Measurements from ENCODE around the gene CP. TPM values are rescaled to one million over a fixed set of nuclear protein-coding genes. Genes with fewer than 3 reads are reported as not detected.

CP gene
- total and polyA plus RNA-seq, 2 experiments from 2014 or later, result 2.8 to 3.6 TPM

DNA sequence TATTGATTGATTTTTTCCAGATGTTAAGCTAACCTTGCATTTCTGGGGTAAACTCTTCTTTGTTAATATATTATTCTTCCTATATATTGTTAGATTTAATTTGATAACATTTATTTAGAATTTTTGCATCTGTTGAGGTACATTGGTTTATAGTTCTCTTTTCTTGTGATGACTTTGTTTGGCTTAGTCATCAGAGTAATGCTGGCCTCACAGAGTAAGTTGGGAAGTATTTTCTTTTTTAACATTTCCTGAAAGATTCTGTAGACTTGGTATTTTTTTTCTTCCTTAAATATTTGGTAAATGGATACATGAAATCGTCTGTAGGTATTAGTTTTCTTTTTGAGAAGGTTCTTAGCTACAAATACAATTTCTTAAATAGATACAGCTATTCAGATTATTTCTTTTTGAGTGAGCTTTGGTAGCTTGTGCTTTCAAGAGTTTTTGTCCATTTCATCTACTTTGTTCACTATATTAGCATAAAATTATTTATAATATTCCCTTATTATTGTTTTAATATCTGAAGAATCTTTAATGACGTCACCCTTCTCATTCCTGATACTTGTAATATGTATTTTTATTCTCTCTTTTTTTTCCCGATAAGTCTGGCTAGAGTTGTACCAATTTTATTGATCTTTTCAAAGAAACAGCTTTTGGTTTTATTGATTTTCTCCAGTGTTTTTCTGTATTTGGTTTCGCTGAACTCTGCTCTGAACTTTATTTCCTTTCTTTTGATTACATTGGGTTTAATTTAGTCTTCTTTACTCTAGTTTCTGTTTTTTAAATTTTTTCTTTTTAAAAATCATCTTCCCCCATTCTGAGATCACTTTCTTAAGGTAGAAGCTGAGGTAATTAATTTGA, 98.7 kb downstream of the CP start:
- ATAC-seq (no peak), DNase-seq (ENCODE audit: low spot score) (no peak)
- Histone ChIP-seq H3K9me2 (ENCODE audit: insufficient read depth) (peaks cover 3% of the 10 kb centered on the region; the same call in 1 of the 2 replicates), H3K27me3 (ENCODE audit: insufficient read depth) (no peaks in the 10 kb centered on the region), H2AFZ (no peak overlapping the region), H3K79me2 (replicated peaks; ENCODE audit: insufficient read depth) (no peaks in the 10 kb centered on the region), H3K27ac (ENCODE audit: low read depth) (no peak overlapping the region), H3F3A (replicated peaks; ENCODE audit: low read depth) (no peaks in the 10 kb centered on the region), H3K4me1 (ENCODE audit: insufficient read depth) (no peaks in the 10 kb centered on the region), H3K36me3 (ENCODE audit: insufficient read depth) (no peaks in the 10 kb centered on the region; the same call in 1 of the 2 replicates), H4K20me1 (replicated peaks; ENCODE audit: insufficient read depth) (no peaks in the 10 kb centered on the region), H3K4me3 (no peak overlapping the region), H3K4me2 (no peak overlapping the region)
- Mint-ChIP-seq H3K36me3 (ENCODE audit: low read depth) (peaks cover 3% of the 10 kb centered on the region), H3K9me3 (peaks cover 4% of the 10 kb centered on the region; the same call in 1 of the 3 replicates), H3K27me3 (ENCODE audit: insufficient read depth, low read depth, poor library complexity) (no peaks in the 10 kb centered on the region), H3K4me1 (peaks cover 5% of the 10 kb centered on the region; the same call in 2 of the 3 replicates), H3K4me3 (no peak overlapping the region), H3K27ac (no peak overlapping the region)
- no peak for TF ChIP-seq EZH2phosphoT487 (IDR thresholded peaks at IDR 0.05; ENCODE audit: unreplicated experiment)

Other genes starting within 250 kb of the CP start
- gene GYG1, start 230.3 kb downstream of the CP start, total RNA-seq (2014; rRNA removed; shearing (Covaris generic)), result 40.9 and 45.6 TPM in 2 replicates
- 30.4 and 33.2 TPM in 2 replicates for gene GYG1, start 230.3 kb downstream of the CP start, polyA plus RNA-seq (2016; fragmentation: Nextera tagmentation; extraction: Ambion mirVana)
- gene HLTF, start 135.3 kb downstream of the CP start, total RNA-seq (2014; rRNA removed; shearing (Covaris generic)), result 87.6 and 89.5 TPM in 2 replicates
- 118 and 146 TPM in 2 replicates for gene HLTF, start 135.3 kb downstream of the CP start, polyA plus RNA-seq (2016; fragmentation: Nextera tagmentation; extraction: Ambion mirVana)
- 61.9 and 66.8 TPM in 2 replicates for gene HPS3, start 92.2 kb downstream of the CP start, total RNA-seq (2014; rRNA removed; shearing (Covaris generic))
- gene HPS3, start 92.2 kb downstream of the CP start, polyA plus RNA-seq (2016; fragmentation: Nextera tagmentation; extraction: Ambion mirVana), result 40.9 and 41.7 TPM in 2 replicates
- 1.0 and 1.6 TPM in 2 replicates for gene TM4SF18, start 111.8 kb upstream of the CP start, total RNA-seq (2014; rRNA removed; shearing (Covaris generic))
- gene TM4SF18, start 111.8 kb upstream of the CP start, polyA plus RNA-seq (2016; fragmentation: Nextera tagmentation; extraction: Ambion mirVana), result 1.4 and 2.0 TPM in 2 replicates
- 0.10 TPM in 1 of 2 replicates, not detected in the other for gene TM4SF1, start 155.8 kb upstream of the CP start, total RNA-seq (2014; rRNA removed; shearing (Covaris generic))
- 0.49 and 0.74 TPM in 2 replicates for gene TM4SF1, start 155.8 kb upstream of the CP start, polyA plus RNA-seq (2016; fragmentation: Nextera tagmentation; extraction: Ambion mirVana)